Dermis blood vessel endothelial cell (primary cell): ENCODE data around the gene GLIS1. TPM values are rescaled to one million over a fixed set of nuclear protein-coding genes. Genes with fewer than 3 reads are reported as not detected.
"Not testable (repeated sequence)": the region's sequence is repeated elsewhere in the genome, so short reads cannot be mapped to it uniquely, and the experiment has no call there.

Source experiments
- DNase-seq: peaks from one replicate; pipeline ENCODE4 v3.0.0; 2010
- total RNA-seq: library from RNA; depleted of rRNA; stranded (reverse); fragments of >200 nt; gene quantifications from 2 replicates; pipeline ENCODE4 v1.2.3, GENCODE V29; 2014

The GLIS1 gene
- total RNA-seq, 1 donor from 2014 or later = not detected

- no peak for DNase-seq
Measured at GRCh38 chr1:53557830-53558738, 180.9 kb downstream of the GLIS1 start.

DNA sequence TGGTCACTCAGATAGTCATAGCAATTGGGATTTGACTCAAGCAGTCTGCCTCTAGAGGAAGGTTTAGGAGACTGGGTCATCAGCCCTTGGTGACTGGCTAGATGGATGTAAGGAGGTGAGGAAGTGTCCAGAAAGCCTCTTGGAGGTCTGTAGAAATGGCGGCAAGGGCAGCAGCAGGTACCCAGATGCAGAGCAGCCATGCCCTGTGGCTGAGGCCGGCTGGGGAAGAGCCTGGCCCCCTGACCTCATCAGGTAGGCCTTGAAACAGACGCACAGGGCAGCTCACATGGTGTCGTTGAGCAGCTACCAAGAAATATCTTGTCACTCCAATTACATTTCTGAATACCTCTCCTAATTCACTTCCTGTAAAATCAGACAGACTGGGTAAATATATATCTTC is 181.6 kb downstream of the GLIS1 start:
- no peak for DNase-seq

- no peak for DNase-seq
Measured at GRCh38 chr1:53556657-53557227, 182.2 kb downstream of the GLIS1 start.

- not testable (repeated sequence) for DNase-seq
Measured at GRCh38 chr1:53555620-53556326, 183.2 kb downstream of the GLIS1 start.

DNA sequence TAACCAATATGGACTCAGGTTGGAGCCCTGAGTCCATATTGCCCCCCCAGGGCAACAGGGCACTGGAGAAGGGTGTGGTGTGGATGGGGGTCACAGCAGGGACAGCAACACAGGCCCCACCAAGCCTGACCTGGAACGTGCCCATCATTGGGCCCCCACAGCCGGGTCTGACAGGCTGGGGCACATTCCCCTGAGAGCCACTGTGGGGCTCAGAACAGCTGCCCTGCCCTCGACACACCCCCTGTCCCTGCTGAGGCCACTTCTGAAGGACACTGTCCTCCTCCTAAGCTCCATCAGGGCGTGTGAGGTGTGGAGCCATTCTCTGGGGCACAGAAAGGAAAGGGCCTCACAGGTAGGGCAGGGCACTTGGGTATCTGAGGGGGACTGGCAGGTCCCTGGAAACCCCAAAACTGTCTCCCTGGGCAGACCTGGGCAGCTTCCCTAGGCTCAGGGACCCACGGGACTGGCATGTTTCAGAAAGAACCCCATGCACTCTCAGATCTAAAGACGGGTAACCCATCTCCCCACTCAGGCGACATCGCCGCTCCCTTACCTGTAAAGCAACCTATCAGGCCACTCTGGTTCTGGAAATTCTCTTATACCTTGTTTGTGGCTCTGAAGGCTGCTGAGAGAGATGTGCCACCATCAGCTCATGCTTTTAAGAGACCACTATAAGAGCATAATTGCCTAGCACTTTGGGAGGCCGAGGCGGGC is 184.2 kb downstream of the GLIS1 start:
- DNase-seq = no peak

GRCh38 chr1:53553734-53554509 is 185.0 kb downstream of the GLIS1 start:
- no peak for DNase-seq

- DNase-seq = no peak
Measured at GRCh38 chr1:53552981-53553733, 185.8 kb downstream of the GLIS1 start.

GRCh38 chr1:53552146-53552861 is 186.7 kb downstream of the GLIS1 start:
- no peak for DNase-seq

GRCh38 chr1:53551428-53551995 is 187.5 kb downstream of the GLIS1 start:
- no peak for DNase-seq

- no peak for DNase-seq
Measured at GRCh38 chr1:53550201-53550741, 188.7 kb downstream of the GLIS1 start.

DNA sequence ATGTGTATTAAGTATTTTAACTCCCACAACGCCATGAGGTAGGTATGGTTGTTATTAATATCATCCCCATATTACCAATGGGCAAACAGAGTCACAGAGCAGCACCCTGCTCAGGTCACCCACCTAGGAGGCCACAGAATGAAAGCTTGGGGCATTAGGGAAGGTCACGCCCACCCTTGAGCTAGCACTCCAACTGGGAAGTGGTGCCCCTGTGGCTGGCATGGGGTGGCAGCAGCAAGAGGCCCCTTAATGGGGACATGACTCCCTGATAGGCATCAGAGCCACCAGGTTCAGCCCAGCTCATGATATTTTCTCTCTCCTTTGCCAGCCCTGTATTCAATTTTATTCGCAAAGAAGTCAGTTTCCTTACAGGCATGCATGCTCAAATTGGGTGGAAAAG is 189.2 kb downstream of the GLIS1 start:
- no peak for DNase-seq

GRCh38 chr1:53549287-53549686 is 189.7 kb downstream of the GLIS1 start:
- no peak for DNase-seq

DNA sequence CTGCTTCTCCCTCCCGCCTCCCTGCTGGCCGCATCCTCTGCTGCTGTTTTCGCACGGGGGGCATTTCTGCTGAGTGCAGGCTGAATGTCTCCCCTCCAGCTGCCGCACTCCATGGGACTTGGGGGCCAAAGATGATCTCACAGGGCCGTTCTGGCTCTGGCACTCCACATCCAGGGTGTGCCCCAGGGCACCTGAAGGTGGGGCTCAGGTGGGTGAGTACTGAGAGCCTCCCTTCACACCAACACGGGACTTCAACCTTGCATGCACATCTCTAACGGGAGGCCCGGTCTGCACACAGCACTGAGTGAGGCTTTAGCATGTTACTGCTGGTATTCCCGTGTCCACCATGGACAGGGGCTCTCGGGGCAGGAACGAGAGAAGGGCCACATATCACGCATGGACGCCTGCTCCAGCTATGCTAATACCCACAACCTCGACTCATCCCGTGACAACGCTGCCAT is 190.9 kb downstream of the GLIS1 start:
- DNase-seq = no peak

GRCh38 chr1:53547231-53547790 is 191.7 kb downstream of the GLIS1 start:
- no peak for DNase-seq

DNA sequence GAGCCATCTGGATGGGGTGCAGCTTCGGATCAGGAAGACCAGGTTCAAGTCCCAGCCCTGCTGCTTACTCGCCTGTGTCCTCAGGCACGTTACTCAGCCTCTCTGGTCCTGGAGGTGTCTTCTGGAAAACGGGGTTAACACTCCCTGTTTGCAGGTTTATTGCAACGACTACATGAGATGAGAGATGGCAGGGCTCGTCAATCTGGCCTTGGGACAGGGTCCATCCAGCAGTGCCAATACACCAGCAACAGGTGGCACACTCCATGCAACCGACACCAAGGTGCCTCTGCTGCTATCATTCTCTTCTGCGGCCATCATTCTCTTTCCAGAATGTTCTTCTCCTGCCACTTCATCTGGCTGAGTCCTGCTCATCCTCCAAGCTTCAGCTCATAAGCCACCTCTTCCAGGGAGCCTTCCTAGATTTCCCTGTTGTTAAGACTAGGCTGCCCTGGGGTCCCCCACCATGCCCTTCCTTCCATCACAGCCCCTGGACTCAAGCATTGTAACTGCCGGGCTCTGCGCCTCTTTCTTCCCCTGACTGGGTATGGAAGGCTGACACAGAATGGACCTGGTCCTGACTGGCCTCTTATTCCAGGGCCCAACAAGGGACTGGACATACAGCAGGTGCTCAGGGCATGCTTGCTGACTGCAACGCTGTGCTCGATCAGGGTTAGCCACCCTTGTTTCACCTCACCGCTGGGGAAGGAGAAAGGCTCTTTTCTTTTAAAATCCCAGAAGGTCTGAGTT is 192.4 kb downstream of the GLIS1 start:
- no peak for DNase-seq

DNA sequence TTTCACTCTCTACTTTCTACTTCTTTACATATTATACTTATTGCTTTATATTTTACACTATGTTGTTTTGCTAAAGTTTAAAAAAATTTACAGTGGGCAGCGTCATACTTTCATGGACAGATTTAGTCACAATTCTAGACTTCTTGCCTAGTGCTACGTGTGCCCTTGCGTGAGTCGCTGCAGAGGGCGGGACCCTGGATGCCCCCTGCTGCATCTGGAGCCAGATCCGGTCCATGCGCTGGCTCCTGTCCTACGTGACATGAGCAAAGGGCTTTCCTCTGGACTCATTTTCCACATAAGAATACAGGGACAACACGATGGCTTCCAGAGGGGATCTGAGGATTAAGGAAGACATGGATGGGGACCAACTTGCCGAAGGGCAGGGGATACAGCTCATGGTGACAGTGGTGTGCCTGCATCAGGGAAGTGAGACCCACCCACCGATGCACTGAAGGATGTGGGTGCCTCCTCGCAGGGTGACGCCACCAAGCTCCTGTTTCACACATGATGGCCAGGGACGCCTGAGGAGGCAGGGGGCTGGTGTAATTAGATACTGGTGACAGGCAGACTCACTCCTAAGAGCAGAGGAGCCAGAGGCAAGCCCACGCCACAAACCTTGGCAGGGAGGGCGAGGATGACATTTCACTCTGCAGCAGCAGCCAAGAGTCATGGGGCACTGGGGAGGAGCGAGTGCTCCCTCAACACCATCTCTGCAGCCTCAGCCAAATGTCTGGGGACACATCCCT is 193.1 kb downstream of the GLIS1 start:
- no peak for DNase-seq

DNA sequence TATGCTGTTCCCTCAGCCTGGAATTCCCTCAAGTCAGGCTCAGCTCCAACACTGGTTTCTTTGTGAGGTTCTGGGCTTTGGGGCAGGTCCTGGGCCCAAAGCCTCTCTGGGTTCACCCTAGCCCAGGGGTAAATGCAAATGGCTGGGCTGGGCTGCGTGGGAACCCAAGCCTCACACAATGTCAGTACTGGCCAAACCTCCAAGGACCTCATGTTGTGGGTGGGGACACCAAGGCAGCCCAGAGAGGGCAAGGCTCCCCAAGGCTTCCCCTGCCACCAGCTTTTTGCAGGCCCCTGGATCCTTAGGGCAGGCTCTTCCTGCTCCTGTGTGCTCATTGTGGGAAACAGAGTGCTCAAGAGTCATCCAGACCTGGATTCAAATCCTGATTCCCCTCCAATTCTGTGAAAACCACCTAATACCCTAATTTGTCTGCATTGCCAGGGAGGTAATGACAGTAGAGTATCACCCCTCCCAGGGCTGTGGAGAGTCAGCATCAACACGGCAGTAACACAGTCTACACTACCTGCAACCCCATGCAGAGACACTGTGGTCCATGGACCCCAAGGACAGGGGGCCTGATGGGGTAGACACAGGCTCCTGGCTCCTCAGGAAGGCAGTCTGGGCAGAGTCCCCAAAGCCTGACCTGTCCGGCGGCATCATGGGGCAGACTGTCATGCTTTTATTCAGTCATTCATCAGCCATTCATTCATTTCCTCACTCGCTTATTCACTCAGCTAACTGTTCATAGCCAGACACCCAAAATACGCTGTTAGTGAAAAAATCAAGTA is 194.0 kb downstream of the GLIS1 start:
- no peak for DNase-seq
